Endothelial cell of umbilical vein (primary cell): Measurements from ENCODE around the gene GSK3A.
A peak's percentile ranks its signal among the peaks of the same experiment; 100 is the strongest.

ENCODE experiments used
- EZH2 ChIP-seq: IDR thresholded peaks from 2 replicates; pipeline ENCODE4 v1.6.1; 2012; ENCODE audit warnings: borderline replicate concordance, low read depth, mild to moderate bottlenecking, moderate library complexity, low read length, inconsistent platforms; ENCODE audit not compliant: severe bottlenecking
- FOS ChIP-seq: IDR thresholded peaks from 2 replicates; pipeline ENCODE4 v1.6.1; 2011; ENCODE audit warnings: mild to moderate bottlenecking, low read length, moderate library complexity, borderline replicate concordance; ENCODE audit not compliant: insufficient read depth
- GATA2 ChIP-seq: IDR thresholded peaks from 2 replicates; pipeline ENCODE4 v1.7.0; 2011; ENCODE audit warnings: low read depth, mild to moderate bottlenecking, moderate library complexity, mixed read lengths, low read length; ENCODE audit not compliant: insufficient read length, insufficient read depth
- JUN ChIP-seq: IDR thresholded peaks from 2 replicates; pipeline ENCODE4 v1.6.1; 2011; ENCODE audit warnings: borderline replicate concordance, low read depth; ENCODE audit not compliant: insufficient read length, insufficient read depth
- MYC ChIP-seq: IDR thresholded peaks from one replicate; pipeline ENCODE4 v1.6.1; 2011; ENCODE audit warnings: mild to moderate bottlenecking, low read depth, low read length
- POLR2A ChIP-seq: IDR thresholded peaks from 2 replicates; pipeline ENCODE4 v1.6.1; 2012; ENCODE audit warnings: low read depth, mild to moderate bottlenecking, control low read depth, low read length
- POLR2AphosphoS5 ChIP-seq: IDR thresholded peaks from 2 replicates; pipeline ENCODE4 v1.6.1; 2012; ENCODE audit warnings: low read depth, mild to moderate bottlenecking, control low read depth, low read length, moderate library complexity; ENCODE audit not compliant: insufficient read depth
- TF ChIP-seq, protein P1 (sequence below), 2 donors: IDR thresholded peaks; 1 replicate in 1 of 2; 2 replicates in 1 of 2; pipeline ENCODE4 v1.5.1; 2011; ENCODE audit warnings: low read length in 2 of 2, mild to moderate bottlenecking in 2 of 2, moderate library complexity in 2 of 2, control low read depth in 1 of 2, inconsistent platforms in 1 of 2, low read depth in 1 of 2; ENCODE audit not compliant: insufficient read depth in 1 of 2; ENCODE audit errors: extremely low read depth in 1 of 2
- TF ChIP-seq, protein P2 (sequence below): IDR thresholded peaks from 2 replicates; pipeline ENCODE4 v1.6.1; 2011; ENCODE audit not compliant: insufficient read depth, insufficient read length

DNA sequence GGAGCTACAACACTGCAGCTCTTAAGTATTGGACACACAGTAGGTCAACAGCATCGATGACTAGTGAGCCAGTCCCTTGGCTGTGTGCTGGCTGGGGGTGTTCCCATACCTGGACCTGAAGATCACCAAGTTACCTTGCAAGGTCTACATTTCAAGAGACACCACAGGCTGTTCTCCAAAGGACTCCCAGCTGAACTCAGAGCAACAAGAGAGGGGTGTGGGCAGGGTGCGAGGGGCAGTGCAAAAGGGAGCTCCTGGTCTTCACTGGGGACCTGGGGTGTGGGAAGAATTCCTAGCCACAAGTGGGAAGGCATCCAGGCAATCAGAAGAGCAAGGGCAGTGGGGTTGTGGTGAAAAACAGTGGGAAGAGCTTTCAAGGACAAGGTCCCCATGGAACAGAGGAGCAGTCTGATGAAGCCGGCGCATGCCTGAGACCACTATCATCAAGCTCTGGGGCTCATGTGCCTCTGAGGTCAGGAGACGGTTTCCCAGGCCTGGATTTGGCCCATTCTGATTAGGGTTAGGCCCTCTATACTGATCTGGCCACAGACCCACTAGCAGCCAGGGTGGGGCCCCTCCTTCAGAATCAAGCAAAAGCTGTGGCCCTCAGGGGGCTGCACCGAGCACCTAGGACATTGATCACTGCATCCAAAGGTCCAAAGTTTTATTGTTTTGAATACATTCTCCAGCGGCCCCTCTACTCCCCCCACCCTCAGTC, 4.7 kb upstream of the GSK3A start:
- TF ChIP-seq, protein P1, sequence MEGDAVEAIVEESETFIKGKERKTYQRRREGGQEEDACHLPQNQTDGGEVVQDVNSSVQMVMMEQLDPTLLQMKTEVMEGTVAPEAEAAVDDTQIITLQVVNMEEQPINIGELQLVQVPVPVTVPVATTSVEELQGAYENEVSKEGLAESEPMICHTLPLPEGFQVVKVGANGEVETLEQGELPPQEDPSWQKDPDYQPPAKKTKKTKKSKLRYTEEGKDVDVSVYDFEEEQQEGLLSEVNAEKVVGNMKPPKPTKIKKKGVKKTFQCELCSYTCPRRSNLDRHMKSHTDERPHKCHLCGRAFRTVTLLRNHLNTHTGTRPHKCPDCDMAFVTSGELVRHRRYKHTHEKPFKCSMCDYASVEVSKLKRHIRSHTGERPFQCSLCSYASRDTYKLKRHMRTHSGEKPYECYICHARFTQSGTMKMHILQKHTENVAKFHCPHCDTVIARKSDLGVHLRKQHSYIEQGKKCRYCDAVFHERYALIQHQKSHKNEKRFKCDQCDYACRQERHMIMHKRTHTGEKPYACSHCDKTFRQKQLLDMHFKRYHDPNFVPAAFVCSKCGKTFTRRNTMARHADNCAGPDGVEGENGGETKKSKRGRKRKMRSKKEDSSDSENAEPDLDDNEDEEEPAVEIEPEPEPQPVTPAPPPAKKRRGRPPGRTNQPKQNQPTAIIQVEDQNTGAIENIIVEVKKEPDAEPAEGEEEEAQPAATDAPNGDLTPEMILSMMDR (IDR thresholded peaks at IDR 0.05; ENCODE audit: extremely low read depth in 1 of 2, insufficient read depth in 1 of 2, low read depth in 1 of 2, low read length in 2 of 2): no peak
- TF ChIP-seq POLR2A (peak; percentile 23), JUN (no peak), POLR2AphosphoS5 (peak; percentile 19), EZH2 (no peak), GATA2 (no peak), MYC (no peak), FOS (no peak)
- TF ChIP-seq, protein P2, sequence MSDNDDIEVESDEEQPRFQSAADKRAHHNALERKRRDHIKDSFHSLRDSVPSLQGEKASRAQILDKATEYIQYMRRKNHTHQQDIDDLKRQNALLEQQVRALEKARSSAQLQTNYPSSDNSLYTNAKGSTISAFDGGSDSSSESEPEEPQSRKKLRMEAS: no peak
